Lower leg skin (tissue), 3 donors: ENCODE results near the gene BPIFB6.

Experiments used
- POLR2A ChIP-seq, 2 donors: fragments of 450-650 bp; IDR thresholded peaks; one replicate each; pipeline ENCODE4 v1.6.1; 2016 to 2017; ENCODE audit warnings: antibody characterized with exemption in 2 of 2, mild to moderate bottlenecking in 1 of 2, moderate library complexity in 1 of 2
- TF ChIP-seq, protein P1 (sequence below), 3 donors: fragments of 450-650 bp; IDR thresholded peaks; one replicate each; pipeline ENCODE4 v1.5.1; 2016; ENCODE audit warnings: antibody characterized with exemption in 3 of 3, mild to moderate bottlenecking in 3 of 3, moderate library complexity in 2 of 3

DNA sequence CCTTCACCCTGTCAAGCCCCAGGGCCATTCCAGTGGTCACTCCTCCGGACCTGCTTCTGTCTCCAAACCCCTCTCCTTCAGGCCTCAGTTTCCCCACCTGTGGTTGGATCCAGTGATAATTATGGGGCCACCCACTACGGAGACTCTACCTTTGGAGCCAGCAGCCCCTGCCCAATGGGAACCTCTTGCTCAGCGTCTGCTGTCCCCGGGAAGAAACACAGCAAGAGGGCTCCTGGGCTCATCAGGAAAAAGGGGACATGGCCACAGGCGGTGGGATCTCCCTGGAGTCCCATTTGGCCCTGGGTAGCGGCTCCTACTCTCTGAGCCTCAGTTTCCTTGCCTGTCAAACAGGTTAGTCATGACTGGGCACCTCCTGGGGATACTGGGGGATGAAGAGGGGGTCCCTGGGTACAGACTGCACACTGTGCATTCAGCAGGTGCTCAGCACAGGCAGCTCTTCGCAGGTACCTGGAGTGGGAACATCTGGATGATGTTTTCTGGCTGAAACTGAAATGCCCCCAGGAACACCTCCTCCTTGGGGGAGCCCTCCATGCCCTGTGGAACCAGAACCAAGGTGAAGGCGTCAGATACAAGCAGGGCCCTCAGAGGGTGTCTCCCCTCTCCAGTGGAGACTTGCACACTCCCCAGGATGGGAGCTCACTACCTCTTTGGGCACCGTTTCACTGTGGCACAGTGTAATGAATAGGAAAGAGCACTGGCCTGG, 46.7 kb upstream of the BPIFB6 start:
- TF ChIP-seq, protein P1, sequence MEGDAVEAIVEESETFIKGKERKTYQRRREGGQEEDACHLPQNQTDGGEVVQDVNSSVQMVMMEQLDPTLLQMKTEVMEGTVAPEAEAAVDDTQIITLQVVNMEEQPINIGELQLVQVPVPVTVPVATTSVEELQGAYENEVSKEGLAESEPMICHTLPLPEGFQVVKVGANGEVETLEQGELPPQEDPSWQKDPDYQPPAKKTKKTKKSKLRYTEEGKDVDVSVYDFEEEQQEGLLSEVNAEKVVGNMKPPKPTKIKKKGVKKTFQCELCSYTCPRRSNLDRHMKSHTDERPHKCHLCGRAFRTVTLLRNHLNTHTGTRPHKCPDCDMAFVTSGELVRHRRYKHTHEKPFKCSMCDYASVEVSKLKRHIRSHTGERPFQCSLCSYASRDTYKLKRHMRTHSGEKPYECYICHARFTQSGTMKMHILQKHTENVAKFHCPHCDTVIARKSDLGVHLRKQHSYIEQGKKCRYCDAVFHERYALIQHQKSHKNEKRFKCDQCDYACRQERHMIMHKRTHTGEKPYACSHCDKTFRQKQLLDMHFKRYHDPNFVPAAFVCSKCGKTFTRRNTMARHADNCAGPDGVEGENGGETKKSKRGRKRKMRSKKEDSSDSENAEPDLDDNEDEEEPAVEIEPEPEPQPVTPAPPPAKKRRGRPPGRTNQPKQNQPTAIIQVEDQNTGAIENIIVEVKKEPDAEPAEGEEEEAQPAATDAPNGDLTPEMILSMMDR (IDR thresholded peaks at IDR 0.05) = no peak
- no peak for TF ChIP-seq POLR2A (IDR thresholded peaks at IDR 0.05)
